ENCODE results near the gene TRABD2A.

The TRABD2A gene

DNA sequence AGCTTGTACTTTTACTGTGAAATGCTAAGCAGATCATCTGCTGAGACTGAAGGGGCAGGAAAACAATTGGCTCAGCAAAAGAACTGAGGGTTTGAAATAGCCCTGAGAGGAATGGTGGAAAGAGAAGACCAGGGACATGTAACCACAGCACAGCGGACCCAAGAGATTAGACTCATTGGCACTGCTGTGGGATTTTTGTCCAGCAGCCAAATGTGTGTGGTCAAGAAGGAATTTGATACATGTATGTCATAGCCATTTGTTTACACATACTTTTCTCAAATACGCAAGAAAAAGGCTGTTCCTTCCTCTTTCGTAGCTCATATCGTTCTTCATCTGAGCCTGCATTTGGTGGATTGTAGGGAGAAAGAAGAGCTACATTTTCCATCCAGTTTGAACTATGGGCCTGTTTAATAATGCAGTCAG, 73.8 kb downstream of the TRABD2A start:
- no peaks in the 10 kb centered on the region for H3K79me2 ChIP-seq (ENCODE audit: control insufficient read depth, insufficient read depth, low read length, poor library complexity)
- H3K4me2 ChIP-seq (ENCODE audit: low read length): no peak overlapping the region
- H4K91ac ChIP-seq (ENCODE audit: low read depth, low read length): no peak overlapping the region
- no peak overlapping the region for H2BK5ac ChIP-seq (ENCODE audit: low read depth, low read length, poor library complexity)
- no CpG with 5 or more reads among the region's 4 CpGs for WGBS (ENCODE audit: extremely low coverage, insufficient coverage, insufficient read length)
- no peak overlapping the region for H3K23ac ChIP-seq (ENCODE audit: low read length)
- no peak overlapping the region for H3K4ac ChIP-seq (ENCODE audit: low read depth, low read length)
- no peaks in the 10 kb centered on the region for H3K79me1 ChIP-seq (ENCODE audit: low read length)
- H4K12ac ChIP-seq (ENCODE audit: low read depth, low read length): no peak overlapping the region
- H2BK120ac ChIP-seq (ENCODE audit: insufficient read depth, low read length, poor library complexity): no peak overlapping the region
- H3K9me3 ChIP-seq (ENCODE audit: insufficient read depth, low read depth, low read length): peaks cover 2% of the 10 kb centered on the region
- no peaks in the 10 kb centered on the region for H3K36me3 ChIP-seq (ENCODE audit: control insufficient read depth in 1 of 2, insufficient read depth in 2 of 2, low read length in 2 of 2)
- H3K14ac ChIP-seq (ENCODE audit: low read length): no peak overlapping the region
- no peak overlapping the region for H3K9ac ChIP-seq (ENCODE audit: low read length)
- H2AK5ac ChIP-seq (ENCODE audit: low read length): no peak overlapping the region
- H3K18ac ChIP-seq (ENCODE audit: low read length): no peak overlapping the region
- no peaks in the 10 kb centered on the region for H3K27me3 ChIP-seq (ENCODE audit: insufficient read depth, low read length)
- peak; percentile 14 to 44 for DNase-seq
- no peak overlapping the region for H2BK12ac ChIP-seq (ENCODE audit: low read length)
- no peak overlapping the region for H2AFZ ChIP-seq (ENCODE audit: insufficient read depth, low read length, poor library complexity)
- no peak overlapping the region for H4K8ac ChIP-seq (ENCODE audit: low read depth, low read length)
- no peaks in the 10 kb centered on the region for H3K4me1 ChIP-seq (ENCODE audit: control insufficient read depth in 1 of 2, insufficient read depth in 2 of 2, low read length in 2 of 2)
- no peak overlapping the region for H3K27ac ChIP-seq (ENCODE audit: low read depth, low read length)
- H3K4me3 ChIP-seq (ENCODE audit: low read depth, low read length): no peak overlapping the region

GRCh38 chr2:84805250-84805958, 75.5 kb downstream of the TRABD2A start:
- no peak overlapping the region for H4K12ac ChIP-seq (ENCODE audit: low read depth, low read length)
- no peak overlapping the region for H3K4ac ChIP-seq (ENCODE audit: low read depth, low read length)
- H3K14ac ChIP-seq (ENCODE audit: low read length): no peak overlapping the region
- H4K91ac ChIP-seq (ENCODE audit: low read depth, low read length): no peak overlapping the region
- H3K79me1 ChIP-seq (ENCODE audit: low read length): no peaks in the 10 kb centered on the region
- no peak overlapping the region for H4K8ac ChIP-seq (ENCODE audit: low read depth, low read length)
- H3K4me1 ChIP-seq (ENCODE audit: control insufficient read depth in 1 of 2, insufficient read depth in 2 of 2, low read length in 2 of 2): no peaks in the 10 kb centered on the region
- H3K18ac ChIP-seq (ENCODE audit: low read length): no peak overlapping the region
- H2BK12ac ChIP-seq (ENCODE audit: low read length): no peak overlapping the region
- no peak overlapping the region for H2AK5ac ChIP-seq (ENCODE audit: low read length)
- DNase-seq: no peak
- no peaks in the 10 kb centered on the region for H3K36me3 ChIP-seq (ENCODE audit: control insufficient read depth in 1 of 2, insufficient read depth in 2 of 2, low read length in 2 of 2)
- H3K27ac ChIP-seq (ENCODE audit: low read depth, low read length): no peak overlapping the region
- H3K9me3 ChIP-seq (ENCODE audit: insufficient read depth, low read depth, low read length): peaks cover under 1% of the 10 kb centered on the region
- no peak overlapping the region for H3K4me3 ChIP-seq (ENCODE audit: low read depth, low read length)
- H2AFZ ChIP-seq (ENCODE audit: insufficient read depth, low read length, poor library complexity): no peak overlapping the region
- no peak overlapping the region for H3K9ac ChIP-seq (ENCODE audit: low read length)
- H3K79me2 ChIP-seq (ENCODE audit: control insufficient read depth, insufficient read depth, low read length, poor library complexity): no peaks in the 10 kb centered on the region
- no peak overlapping the region for H3K4me2 ChIP-seq (ENCODE audit: low read length)
- H2BK120ac ChIP-seq (ENCODE audit: insufficient read depth, low read length, poor library complexity): no peak overlapping the region
- WGBS (ENCODE audit: extremely low coverage, insufficient coverage, insufficient read length): no CpG with 5 or more reads among the region's 1 CpG
- H2BK5ac ChIP-seq (ENCODE audit: low read depth, low read length, poor library complexity): no peak overlapping the region
- no peaks in the 10 kb centered on the region for H3K27me3 ChIP-seq (ENCODE audit: insufficient read depth, low read length)
- no peak overlapping the region for H3K23ac ChIP-seq (ENCODE audit: low read length)

GRCh38 chr2:84801811-84802210, 79.1 kb downstream of the TRABD2A start:
- H3K23ac ChIP-seq (ENCODE audit: low read length): no peak overlapping the region
- H2BK12ac ChIP-seq (ENCODE audit: low read length): no peak overlapping the region
- H2BK120ac ChIP-seq (ENCODE audit: insufficient read depth, low read length, poor library complexity): no peak overlapping the region
- H2BK5ac ChIP-seq (ENCODE audit: low read depth, low read length, poor library complexity): no peak overlapping the region
- no peak overlapping the region for H3K4ac ChIP-seq (ENCODE audit: low read depth, low read length)
- no peak overlapping the region for H3K9ac ChIP-seq (ENCODE audit: low read length)
- H3K79me1 ChIP-seq (ENCODE audit: low read length): no peaks in the 10 kb centered on the region
- no peak overlapping the region for H3K14ac ChIP-seq (ENCODE audit: low read length)
- no peak overlapping the region for H4K91ac ChIP-seq (ENCODE audit: low read depth, low read length)
- no peaks in the 10 kb centered on the region for H3K36me3 ChIP-seq (ENCODE audit: control insufficient read depth in 1 of 2, insufficient read depth in 2 of 2, low read length in 2 of 2)
- H4K12ac ChIP-seq (ENCODE audit: low read depth, low read length): no peak overlapping the region
- H3K79me2 ChIP-seq (ENCODE audit: control insufficient read depth, insufficient read depth, low read length, poor library complexity): no peaks in the 10 kb centered on the region
- H3K9me3 ChIP-seq (ENCODE audit: insufficient read depth, low read depth, low read length): no peaks in the 10 kb centered on the region
- H3K27ac ChIP-seq (ENCODE audit: low read depth, low read length): no peak overlapping the region
- no peak for DNase-seq
- WGBS (ENCODE audit: extremely low coverage, insufficient coverage, insufficient read length): no CpG with 5 or more reads among the region's 2 CpGs
- no peak overlapping the region for H3K18ac ChIP-seq (ENCODE audit: low read length)
- no peak overlapping the region for H2AK5ac ChIP-seq (ENCODE audit: low read length)
- no peaks in the 10 kb centered on the region for H3K4me1 ChIP-seq (ENCODE audit: control insufficient read depth in 1 of 2, insufficient read depth in 2 of 2, low read length in 2 of 2)
- H3K27me3 ChIP-seq (ENCODE audit: insufficient read depth, low read length): no peaks in the 10 kb centered on the region
- H4K8ac ChIP-seq (ENCODE audit: low read depth, low read length): no peak overlapping the region
- H3K4me2 ChIP-seq (ENCODE audit: low read length): no peak overlapping the region
- no peak overlapping the region for H2AFZ ChIP-seq (ENCODE audit: insufficient read depth, low read length, poor library complexity)
- H3K4me3 ChIP-seq (ENCODE audit: low read depth, low read length): no peak overlapping the region

DNA sequence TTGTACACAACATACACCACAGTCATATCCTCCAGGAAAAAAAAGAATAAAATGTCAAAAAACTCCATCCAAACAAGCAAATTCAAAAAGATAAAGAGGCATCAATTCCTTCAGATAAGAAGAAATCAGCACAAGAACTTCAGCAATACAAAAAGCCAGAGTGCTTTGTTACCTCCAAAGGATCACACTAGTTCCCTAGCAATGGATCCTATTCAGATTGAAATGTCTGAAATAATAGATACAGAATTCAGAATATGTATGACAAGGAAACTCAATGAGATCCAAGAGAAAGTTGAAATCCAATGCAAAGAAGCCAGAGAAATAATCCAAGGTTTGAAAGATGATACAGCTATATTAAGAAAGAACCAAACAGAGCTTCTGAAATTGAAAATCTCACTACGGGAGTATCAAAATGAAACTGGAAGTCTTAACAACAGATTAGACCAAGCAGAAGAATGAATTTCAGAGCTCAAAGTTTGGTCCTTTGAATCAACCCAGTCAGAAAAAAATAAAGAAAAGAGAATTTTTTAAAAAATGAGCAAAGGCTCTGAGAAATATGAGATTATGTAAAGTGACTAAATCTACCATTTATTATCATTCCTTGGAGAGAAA, 80.6 kb downstream of the TRABD2A start:
- no peak overlapping the region for H3K14ac ChIP-seq (ENCODE audit: low read length)
- no peaks in the 10 kb centered on the region for H3K79me2 ChIP-seq (ENCODE audit: control insufficient read depth, insufficient read depth, low read length, poor library complexity)
- no peak overlapping the region for H3K9ac ChIP-seq (ENCODE audit: low read length)
- H3K4me2 ChIP-seq (ENCODE audit: low read length): no peak overlapping the region
- H3K79me1 ChIP-seq (ENCODE audit: low read length): no peaks in the 10 kb centered on the region
- no peak overlapping the region for H3K4me3 ChIP-seq (ENCODE audit: low read depth, low read length)
- H3K4me1 ChIP-seq (ENCODE audit: control insufficient read depth in 1 of 2, insufficient read depth in 2 of 2, low read length in 2 of 2): no peaks in the 10 kb centered on the region
- H2AK5ac ChIP-seq (ENCODE audit: low read length): no peak overlapping the region
- no peak overlapping the region for H4K8ac ChIP-seq (ENCODE audit: low read depth, low read length)
- H4K12ac ChIP-seq (ENCODE audit: low read depth, low read length): no peak overlapping the region
- DNase-seq: no peak
- no peak overlapping the region for H4K91ac ChIP-seq (ENCODE audit: low read depth, low read length)
- no peak overlapping the region for H3K18ac ChIP-seq (ENCODE audit: low read length)
- no peaks in the 10 kb centered on the region for H3K36me3 ChIP-seq (ENCODE audit: control insufficient read depth in 1 of 2, insufficient read depth in 2 of 2, low read length in 2 of 2)
- no CpG with 5 or more reads among the region's 1 CpG for whole genome bisulfite sequencing (ENCODE audit: extremely low coverage, insufficient coverage, insufficient read length)
- no peak overlapping the region for H3K4ac ChIP-seq (ENCODE audit: low read depth, low read length)
- H2AFZ ChIP-seq (ENCODE audit: insufficient read depth, low read length, poor library complexity): no peak overlapping the region
- H2BK5ac ChIP-seq (ENCODE audit: low read depth, low read length, poor library complexity): no peak overlapping the region
- H3K27ac ChIP-seq (ENCODE audit: low read depth, low read length): no peak overlapping the region
- no peak overlapping the region for H2BK12ac ChIP-seq (ENCODE audit: low read length)
- no peaks in the 10 kb centered on the region for H3K27me3 ChIP-seq (ENCODE audit: insufficient read depth, low read length)
- no peak overlapping the region for H3K23ac ChIP-seq (ENCODE audit: low read length)
- H2BK120ac ChIP-seq (ENCODE audit: insufficient read depth, low read length, poor library complexity): no peak overlapping the region
- H3K9me3 ChIP-seq (ENCODE audit: insufficient read depth, low read depth, low read length): no peaks in the 10 kb centered on the region

All from trophoblast cell (in vitro differentiated cells and primary cell).